Smooth muscle cell (in vitro differentiated cells): ENCODE data around the gene MAPK12. TPM values are rescaled to one million over a fixed set of nuclear protein-coding genes. Genes with fewer than 3 reads are reported as not detected.

Experiments used
- DNase-seq: peaks from one replicate; lab custom pipeline; 2025; ENCODE audit not compliant: unreplicated experiment; lab: John Stamatoyannopoulos, UW
- H2AFZ ChIP-seq: fragments of 200-600 bp; sonication (generic); 2 replicates; pipeline ENCODE4 v1.6.0; 2016; ENCODE audit warnings: antibody characterized with exemption, low read depth, mild to moderate bottlenecking
- H3F3A ChIP-seq: fragments of 200-600 bp; sonication (generic); 2 replicates; pipeline ENCODE4 v1.6.0; 2017; ENCODE audit warnings: antibody characterized with exemption, low read depth
- H3K27ac ChIP-seq: fragments of 200-600 bp; sonication (generic); 2 replicates; pipeline ENCODE4 v1.5.1; 2016; ENCODE audit warnings: low read depth, mild to moderate bottlenecking
- H3K27me3 ChIP-seq: fragments of 200-600 bp; sonication (generic); 2 replicates; pipeline ENCODE4 v1.6.1; 2016; ENCODE audit warnings: low read depth, mild to moderate bottlenecking
- H3K36me3 ChIP-seq: fragments of 200-600 bp; sonication (generic); 2 replicates; pipeline ENCODE4 v1.5.1; 2016; ENCODE audit warnings: low read depth
- H3K4me1 ChIP-seq: fragments of 200-600 bp; sonication (generic); 2 replicates; pipeline ENCODE4 v1.5.1; 2016; ENCODE audit warnings: low read depth
- H3K4me2 ChIP-seq: fragments of 200-600 bp; sonication (generic); 2 replicates; pipeline ENCODE4 v1.6.0; 2016; ENCODE audit warnings: mild to moderate bottlenecking
- H3K4me3 ChIP-seq: fragments of 200-600 bp; sonication (generic); 2 replicates; pipeline ENCODE4 v1.5.1; 2016; ENCODE audit warnings: mild to moderate bottlenecking
- H3K79me2 ChIP-seq: fragments of 200-600 bp; sonication (generic); 2 replicates; pipeline ENCODE4 v1.6.0; 2016; ENCODE audit warnings: low read depth, mild to moderate bottlenecking
- H3K9ac ChIP-seq: fragments of 200-600 bp; sonication (generic); 2 replicates; pipeline ENCODE4 v1.6.0; 2016; ENCODE audit warnings: low read depth
- H3K9me3 ChIP-seq: fragments of 200-600 bp; sonication (generic); replicated peaks from 2 replicates; pipeline ENCODE4 v1.5.1; 2016; ENCODE audit warnings: low read depth
- H4K20me1 ChIP-seq: fragments of 200-600 bp; sonication (generic); 2 replicates; pipeline ENCODE4 v1.6.0; 2016; ENCODE audit warnings: low read depth
- CTCF ChIP-seq: fragments of 200-600 bp; sonication (generic); IDR thresholded peaks from 2 replicates; pipeline ENCODE4 v1.5.1; 2017; ENCODE audit warnings: borderline replicate concordance, mild to moderate bottlenecking, antibody characterized with exemption; ENCODE audit not compliant: insufficient read depth, poor library complexity, severe bottlenecking
- WGBS: methylation state at CpG from one replicate; pipeline ENCODE4 v1.1.7; 2016; ENCODE audit warnings: low lambda C conversion rate; 5-methylcytosine and 5-hydroxymethylcytosine counted together
- polyA plus RNA-seq: library from polyadenylated mRNA; unstranded; fragments of >200 nt; fragmentation: Nextera tagmentation; extraction: Ambion mirVana; gene quantifications from 2 replicates; pipeline ENCODE4 v1.2.1, GENCODE V29; 2016
- total RNA-seq: library from RNA; depleted of rRNA; stranded (reverse); fragments of >200 nt; gene quantifications from 2 replicates; pipeline ENCODE4 v1.2.3, GENCODE V29; 2014

Gene MAPK12
- total and polyA plus RNA-seq, 2 experiments from 2014 or later: 14.9 to 26.2 TPM

GRCh38 chr22:50221410-50222300 lies 39.8 kb downstream of the MAPK12 start:
- H3K27me3 ChIP-seq: no peaks in the 10 kb centered on the region
- WGBS: 95% methylated on average over 18 of the region's 19 CpGs
- no peak for TF ChIP-seq CTCF
- DNase-seq: no peak
- H3K9ac ChIP-seq: no peak overlapping the region
- H4K20me1 ChIP-seq: peaks cover 24% of the 10 kb centered on the region
- no peaks in the 10 kb centered on the region for H3F3A ChIP-seq
- no peak overlapping the region for H3K4me3 ChIP-seq
- no peak overlapping the region for H3K4me2 ChIP-seq
- H3K4me1 ChIP-seq: no peaks in the 10 kb centered on the region
- H3K36me3 ChIP-seq: no peaks in the 10 kb centered on the region
- no peaks in the 10 kb centered on the region for H3K9me3 ChIP-seq
- H3K27ac ChIP-seq: no peak overlapping the region
- no peak overlapping the region for H2AFZ ChIP-seq
- H3K79me2 ChIP-seq: no peaks in the 10 kb centered on the region

GRCh38 chr22:50220603-50221409 lies 40.7 kb downstream of the MAPK12 start:
- Histone ChIP-seq H3K27ac (no peak overlapping the region), H3K36me3 (no peaks in the 10 kb centered on the region), H3K4me2 (no peak overlapping the region), H3K4me3 (no peak overlapping the region), H3K9me3 (no peaks in the 10 kb centered on the region), H3F3A (no peaks in the 10 kb centered on the region), H4K20me1 (peaks cover 32% of the 10 kb centered on the region), H3K9ac (no peak overlapping the region), H3K4me1 (no peaks in the 10 kb centered on the region), H3K27me3 (no peaks in the 10 kb centered on the region), H3K79me2 (no peaks in the 10 kb centered on the region), H2AFZ (no peak overlapping the region)
- TF ChIP-seq CTCF: no peak
- 97% methylated on average over 41 of the region's 45 CpGs for WGBS
- no peak for DNase-seq

GRCh38 chr22:50219800-50220602 lies 41.5 kb downstream of the MAPK12 start:
- no peaks in the 10 kb centered on the region for H3F3A ChIP-seq
- WGBS: 96% methylated on average over 22 of the region's 25 CpGs
- no peak overlapping the region for H3K4me3 ChIP-seq
- peaks cover 39% of the 10 kb centered on the region for H4K20me1 ChIP-seq
- H2AFZ ChIP-seq: no peak overlapping the region
- no peaks in the 10 kb centered on the region for H3K9me3 ChIP-seq
- H3K36me3 ChIP-seq: no peaks in the 10 kb centered on the region
- no peaks in the 10 kb centered on the region for H3K27me3 ChIP-seq
- H3K9ac ChIP-seq: no peak overlapping the region
- no peak for TF ChIP-seq CTCF
- DNase-seq: no peak
- no peak overlapping the region for H3K4me2 ChIP-seq
- H3K79me2 ChIP-seq: no peaks in the 10 kb centered on the region
- H3K27ac ChIP-seq: no peak overlapping the region
- no peaks in the 10 kb centered on the region for H3K4me1 ChIP-seq
